ENCODE measurements around the gene LRRC27. TPM values are rescaled to one million over a fixed set of nuclear protein-coding genes. Genes with fewer than 3 reads are reported as not detected.

The LRRC27 gene
- total RNA-seq, 1 experiment from 2014 or later, result 5.6 TPM

GRCh38 chr10:132357286-132358058 is 25.5 kb downstream of the LRRC27 start:
- intact Hi-C loops (cut with micrococcal nuclease), result no loop called here
- Histone ChIP-seq H3K4me2 (ENCODE audit: low read length) (no peak overlapping the region), H3K27me3 (ENCODE audit: low read length) (no peaks in the 10 kb centered on the region), H3K9me2 (replicated peaks; ENCODE audit: low read length) (no peaks in the 10 kb centered on the region), H3K36me3 (ENCODE audit: low read depth, low read length) (no peaks in the 10 kb centered on the region), H3F3A (ENCODE audit: low read length, unreplicated experiment) (no peaks in the 10 kb centered on the region), H3K9ac (ENCODE audit: low read length) (no peak overlapping the region), H3K4me3 (ENCODE audit: low read length) (no peak overlapping the region), H3K4me1 (ENCODE audit: insufficient read depth, low read length) (no peaks in the 10 kb centered on the region), H3K79me2 (ENCODE audit: low read length) (no peaks in the 10 kb centered on the region), H4K20me1 (ENCODE audit: low read length) (no peaks in the 10 kb centered on the region), H3K27ac (ENCODE audit: low read length) (no peak overlapping the region), H2AFZ (ENCODE audit: low read length) (no peak overlapping the region), H3K9me3 (ENCODE audit: low read length) (no peaks in the 10 kb centered on the region)
- no peak for ATAC-seq
- ChIA-PET POLR2A (ENCODE audit: unreplicated experiment) (no interaction called here), CTCF (no interaction called here)
- no peak for DNase-seq
- BruUV-seq (replicated peaks), result no TSS peak
- TF ChIP-seq, protein P1, sequence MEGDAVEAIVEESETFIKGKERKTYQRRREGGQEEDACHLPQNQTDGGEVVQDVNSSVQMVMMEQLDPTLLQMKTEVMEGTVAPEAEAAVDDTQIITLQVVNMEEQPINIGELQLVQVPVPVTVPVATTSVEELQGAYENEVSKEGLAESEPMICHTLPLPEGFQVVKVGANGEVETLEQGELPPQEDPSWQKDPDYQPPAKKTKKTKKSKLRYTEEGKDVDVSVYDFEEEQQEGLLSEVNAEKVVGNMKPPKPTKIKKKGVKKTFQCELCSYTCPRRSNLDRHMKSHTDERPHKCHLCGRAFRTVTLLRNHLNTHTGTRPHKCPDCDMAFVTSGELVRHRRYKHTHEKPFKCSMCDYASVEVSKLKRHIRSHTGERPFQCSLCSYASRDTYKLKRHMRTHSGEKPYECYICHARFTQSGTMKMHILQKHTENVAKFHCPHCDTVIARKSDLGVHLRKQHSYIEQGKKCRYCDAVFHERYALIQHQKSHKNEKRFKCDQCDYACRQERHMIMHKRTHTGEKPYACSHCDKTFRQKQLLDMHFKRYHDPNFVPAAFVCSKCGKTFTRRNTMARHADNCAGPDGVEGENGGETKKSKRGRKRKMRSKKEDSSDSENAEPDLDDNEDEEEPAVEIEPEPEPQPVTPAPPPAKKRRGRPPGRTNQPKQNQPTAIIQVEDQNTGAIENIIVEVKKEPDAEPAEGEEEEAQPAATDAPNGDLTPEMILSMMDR (conservative IDR thresholded peaks at IDR 0.05; ENCODE audit: low read depth, low read length), result no peak
- TF ChIP-seq EZH2phosphoT487 (IDR thresholded peaks at IDR 0.05; ENCODE audit: borderline replicate concordance, low read length), result no peak
- no peak for TF ChIP-seq EZH2 (IDR thresholded peaks at IDR 0.05; ENCODE audit: low read length, unreplicated experiment)

DNA sequence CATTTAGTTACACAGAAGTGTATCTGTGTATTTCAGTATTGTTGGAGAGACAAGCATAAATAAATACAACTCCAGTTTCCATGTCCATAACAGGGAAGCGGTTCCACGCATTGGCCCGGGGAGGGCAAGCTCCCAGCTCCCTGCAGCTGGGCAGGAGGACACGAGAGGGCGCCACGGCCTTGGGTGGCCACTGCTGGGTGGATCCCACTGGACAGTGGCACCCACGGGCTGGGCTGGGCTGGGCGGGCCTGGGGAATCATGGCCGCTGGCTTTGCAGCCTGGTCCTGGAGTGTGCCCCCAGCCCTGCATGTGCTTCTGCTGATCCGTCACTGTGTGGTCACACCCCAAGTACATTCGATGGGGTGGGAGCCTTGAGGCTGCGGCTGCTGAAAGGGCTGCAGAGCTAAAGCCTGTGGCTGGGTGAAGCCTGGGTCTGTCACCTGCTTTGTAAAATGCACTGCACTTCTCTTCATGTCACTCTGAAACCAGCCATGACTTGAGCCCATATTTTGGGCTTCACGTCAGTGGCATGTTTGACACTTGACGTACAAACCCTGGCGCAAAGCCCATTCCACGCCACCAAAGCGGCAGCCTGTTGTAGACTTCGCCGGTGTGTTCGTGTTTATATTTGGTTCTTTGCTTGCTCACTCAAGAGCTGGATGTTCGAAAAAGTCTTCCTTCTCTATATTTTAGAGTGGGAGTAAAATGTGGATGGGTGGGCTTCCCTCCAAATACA is 27.5 kb downstream of the LRRC27 start:
- ATAC-seq (no peak), DNase-seq (no peak)
- H3K79me2 ChIP-seq (ENCODE audit: low read length), result no peaks in the 10 kb centered on the region
- no peak overlapping the region for H2AFZ ChIP-seq (ENCODE audit: low read length)
- no peaks in the 10 kb centered on the region for H3K36me3 ChIP-seq (ENCODE audit: low read depth, low read length)
- no peaks in the 10 kb centered on the region for H3F3A ChIP-seq (ENCODE audit: low read length, unreplicated experiment)
- TF ChIP-seq EZH2phosphoT487 (IDR thresholded peaks at IDR 0.05; ENCODE audit: borderline replicate concordance, low read length), result no peak
- TF ChIP-seq, protein P1 (conservative IDR thresholded peaks at IDR 0.05; ENCODE audit: low read depth, low read length), result peak; percentile 22; the same call in 1 of the 2 replicates
- TF ChIP-seq EZH2 (IDR thresholded peaks at IDR 0.05; ENCODE audit: low read length, unreplicated experiment), result no peak
- H3K4me1 ChIP-seq (ENCODE audit: insufficient read depth, low read length), result no peaks in the 10 kb centered on the region
- H3K27ac ChIP-seq (ENCODE audit: low read length), result no peak overlapping the region
- no peak overlapping the region for H3K9ac ChIP-seq (ENCODE audit: low read length)
- no peaks in the 10 kb centered on the region for H3K27me3 ChIP-seq (ENCODE audit: low read length)
- no TSS peak for BruUV-seq (replicated peaks)
- H3K4me3 ChIP-seq (ENCODE audit: low read length), result no peak overlapping the region
- POLR2A ChIA-PET (ENCODE audit: unreplicated experiment), result no interaction called here
- CTCF ChIA-PET, result no interaction called here
- H3K9me2 ChIP-seq (replicated peaks; ENCODE audit: low read length), result no peaks in the 10 kb centered on the region
- intact Hi-C loops (cut with micrococcal nuclease), result no loop called here
- H3K9me3 ChIP-seq (ENCODE audit: low read length), result no peaks in the 10 kb centered on the region
- no peak overlapping the region for H3K4me2 ChIP-seq (ENCODE audit: low read length)
- H4K20me1 ChIP-seq (ENCODE audit: low read length), result no peaks in the 10 kb centered on the region
